ENCODE results near the gene NUDT19.
"Not testable (repeated sequence)": the region's sequence is repeated elsewhere in the genome, so short reads cannot be mapped to it uniquely, and the experiment has no call there.

NUDT19 gene

GRCh38 chr19:32692727-32693061 is 1.1 kb downstream of the NUDT19 start:
- no peak for TF ChIP-seq CTCF (conservative IDR thresholded peaks at IDR 0.05; ENCODE audit: control insufficient read depth, insufficient read depth, low read depth, low read length)
- H3K4me3 ChIP-seq (ENCODE audit: control insufficient read depth, low read depth, low read length) = peak overlapping the region; percentile 73
- DNase-seq (ENCODE audit: low read depth) = no peak

GRCh38 chr19:32693151-32694108 is 1.8 kb downstream of the NUDT19 start:
- peak overlapping the region; percentile 73 for H3K4me3 ChIP-seq (ENCODE audit: control insufficient read depth, low read depth, low read length)
- DNase-seq (ENCODE audit: low read depth) = peak; percentile 34

DNA sequence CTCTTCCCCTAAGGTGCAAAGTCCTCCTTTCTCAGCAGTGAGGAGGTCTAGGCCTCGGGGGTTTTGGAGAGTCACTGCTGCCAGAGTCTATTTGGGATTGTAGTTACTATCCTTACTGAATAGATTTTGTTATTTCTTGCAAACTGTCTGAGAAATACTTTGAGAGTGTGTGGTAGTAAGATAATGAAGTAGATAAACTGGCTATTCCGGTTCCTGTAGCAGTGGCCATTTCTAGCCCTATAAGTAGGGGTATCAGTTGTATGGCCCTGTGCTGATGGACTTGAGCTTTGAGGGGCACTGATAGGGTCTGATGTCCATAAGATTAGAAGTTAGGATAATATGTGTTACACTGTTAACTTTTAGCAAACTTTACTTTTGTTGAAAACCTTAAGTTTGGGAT is 2.7 kb downstream of the NUDT19 start:
- not testable (repeated sequence) for H3K4me3 ChIP-seq (ENCODE audit: control insufficient read depth, low read depth, low read length)

DNA sequence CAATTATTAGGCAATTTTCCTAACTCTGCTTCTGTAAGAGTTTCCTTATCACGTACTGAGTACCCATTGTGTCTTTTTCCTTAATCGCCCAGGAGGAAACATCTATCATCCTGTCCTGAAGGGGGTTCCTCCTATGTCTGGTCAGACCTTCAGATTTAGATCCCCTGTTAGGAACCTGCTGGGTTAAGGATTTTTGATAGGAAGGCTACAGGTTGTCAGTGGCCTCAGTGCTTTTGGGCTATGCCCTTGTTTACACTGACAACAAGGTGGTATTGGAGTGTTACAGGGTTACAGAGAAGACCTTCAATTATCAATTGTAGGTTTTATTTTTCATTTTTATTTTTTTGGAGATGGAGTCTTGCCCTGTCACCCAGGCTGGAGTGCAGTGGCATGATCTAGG is 3.2 kb downstream of the NUDT19 start:
- DNase-seq (ENCODE audit: low read depth); H3K4me3 ChIP-seq (ENCODE audit: control insufficient read depth, low read depth, low read length): not testable (repeated sequence)

More for the DNA sequence above, 2.7 kb downstream of the NUDT19 start:
- not testable (repeated sequence) for DNase-seq (ENCODE audit: low read depth)

DNA sequence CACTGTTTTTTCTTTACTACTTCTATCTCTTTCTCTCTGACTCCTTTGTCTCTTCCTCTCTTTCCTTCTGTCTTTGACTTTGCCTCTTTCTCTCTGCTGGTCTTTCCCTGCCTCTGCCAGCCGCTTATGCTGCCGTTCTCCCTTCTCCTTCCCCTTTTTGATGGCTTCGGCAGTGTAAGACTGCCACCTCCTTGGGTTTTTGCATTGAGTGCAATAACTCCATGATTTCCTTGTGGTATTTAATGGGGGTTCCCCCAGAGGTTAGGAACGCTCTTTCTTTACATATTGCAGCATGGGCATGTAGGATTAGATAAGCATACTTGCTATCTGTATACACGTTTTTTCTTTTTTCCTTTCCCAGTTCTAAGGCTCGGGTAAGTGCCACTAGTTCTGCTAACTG is 3.9 kb downstream of the NUDT19 start:
- not testable (repeated sequence) for DNase-seq (ENCODE audit: low read depth)

GRCh38 chr19:32696771-32697170 is 5.2 kb downstream of the NUDT19 start:
- DNase-seq (ENCODE audit: low read depth); H3K4me3 ChIP-seq (ENCODE audit: control insufficient read depth, low read depth, low read length): not testable (repeated sequence)

More for the DNA sequence above, 3.9 kb downstream of the NUDT19 start:
- not testable (repeated sequence) for H3K4me3 ChIP-seq (ENCODE audit: control insufficient read depth, low read depth, low read length)

DNA sequence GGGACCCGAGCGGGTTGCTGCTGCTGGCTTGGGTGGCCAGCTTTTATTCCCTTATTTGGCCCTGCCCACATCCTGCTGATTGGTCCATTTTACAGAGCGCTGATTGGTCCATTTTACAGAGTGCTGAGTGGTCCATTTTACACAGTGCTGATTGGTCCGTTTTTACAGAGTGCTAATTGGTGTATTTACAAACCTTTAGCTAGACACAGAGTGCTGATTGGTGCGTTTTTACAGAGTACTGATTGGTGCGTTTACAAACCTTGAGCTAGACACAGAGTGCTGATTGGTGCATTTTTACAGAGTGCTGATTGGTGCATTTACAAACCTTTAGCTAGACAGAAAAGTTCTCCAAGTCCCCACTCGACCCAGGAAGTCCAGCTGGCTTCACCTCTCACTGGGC is 8.5 kb downstream of the NUDT19 start:
- DNase-seq (ENCODE audit: low read depth); H3K4me3 ChIP-seq (ENCODE audit: control insufficient read depth, low read depth, low read length): not testable (repeated sequence)

GRCh38 chr19:32702010-32702409 is 10.4 kb downstream of the NUDT19 start:
- no peak overlapping the region for H3K4me3 ChIP-seq (ENCODE audit: control insufficient read depth, low read depth, low read length)
- TF ChIP-seq CTCF (conservative IDR thresholded peaks at IDR 0.05; ENCODE audit: control insufficient read depth, insufficient read depth, low read depth, low read length) = no peak
- DNase-seq (ENCODE audit: low read depth) = no peak

DNA sequence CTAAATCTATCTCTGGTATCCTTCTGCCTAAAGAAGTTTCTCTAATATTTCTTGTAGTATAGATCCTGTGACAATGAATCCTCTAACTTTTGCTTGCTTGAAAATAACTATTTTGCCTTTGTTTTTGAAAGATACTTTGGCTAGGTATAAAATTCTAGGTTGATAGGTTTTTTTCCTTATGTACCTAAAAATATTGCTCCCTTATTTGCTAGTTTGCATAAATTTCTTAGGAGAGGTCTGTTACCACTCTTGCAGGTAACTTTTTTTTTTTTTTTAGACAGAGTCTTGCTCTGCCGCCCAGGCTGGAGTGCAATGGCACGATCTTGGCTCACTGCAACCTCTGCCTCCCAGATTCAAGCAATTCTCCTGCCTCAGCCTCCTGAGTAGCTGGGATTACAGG is 12.4 kb downstream of the NUDT19 start:
- DNase-seq (ENCODE audit: low read depth); H3K4me3 ChIP-seq (ENCODE audit: control insufficient read depth, low read depth, low read length): not testable (repeated sequence)

DNA sequence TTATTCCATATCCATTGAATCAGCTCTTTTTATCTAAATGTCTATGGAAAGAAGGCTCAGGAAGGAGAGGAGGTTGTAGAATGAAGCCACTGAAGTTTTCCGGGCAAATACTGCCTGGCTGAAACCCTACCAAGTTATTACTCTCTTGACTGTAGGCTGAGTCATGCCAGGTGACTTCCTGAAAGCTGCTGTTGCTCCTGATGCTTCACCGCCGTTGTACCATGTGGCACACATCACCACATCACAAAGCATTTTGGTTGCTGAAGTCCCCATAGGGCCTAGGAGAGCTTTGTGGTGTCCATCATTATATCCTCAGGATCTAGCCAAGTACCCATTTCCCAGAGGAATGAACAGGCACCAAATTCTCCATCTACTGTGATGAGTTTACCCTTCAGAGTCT is 16.8 kb downstream of the NUDT19 start:
- no peak for DNase-seq (ENCODE audit: low read depth)
- TF ChIP-seq CTCF (conservative IDR thresholded peaks at IDR 0.05; ENCODE audit: control insufficient read depth, insufficient read depth, low read depth, low read length) = no peak
- no peak overlapping the region for H3K4me3 ChIP-seq (ENCODE audit: control insufficient read depth, low read depth, low read length)

- TF ChIP-seq CTCF (conservative IDR thresholded peaks at IDR 0.05; ENCODE audit: control insufficient read depth, insufficient read depth, low read depth, low read length) = no peak
- no peak for DNase-seq (ENCODE audit: low read depth)
- no peak overlapping the region for H3K4me3 ChIP-seq (ENCODE audit: control insufficient read depth, low read depth, low read length)
Observed at GRCh38 chr19:32709032-32709431, 17.4 kb downstream of the NUDT19 start.
